Fibroblast of skin of right quadriceps (primary cell): ENCODE results near the gene C2orf42.
"Not testable (repeated sequence)": the region's sequence is repeated elsewhere in the genome, so short reads cannot be mapped to it uniquely, and the experiment has no call there.

ENCODE experiments used
- DNase-seq: peaks from one replicate; pipeline ENCODE4 v3.0.0-alpha.2; 2013

Gene C2orf42

DNA sequence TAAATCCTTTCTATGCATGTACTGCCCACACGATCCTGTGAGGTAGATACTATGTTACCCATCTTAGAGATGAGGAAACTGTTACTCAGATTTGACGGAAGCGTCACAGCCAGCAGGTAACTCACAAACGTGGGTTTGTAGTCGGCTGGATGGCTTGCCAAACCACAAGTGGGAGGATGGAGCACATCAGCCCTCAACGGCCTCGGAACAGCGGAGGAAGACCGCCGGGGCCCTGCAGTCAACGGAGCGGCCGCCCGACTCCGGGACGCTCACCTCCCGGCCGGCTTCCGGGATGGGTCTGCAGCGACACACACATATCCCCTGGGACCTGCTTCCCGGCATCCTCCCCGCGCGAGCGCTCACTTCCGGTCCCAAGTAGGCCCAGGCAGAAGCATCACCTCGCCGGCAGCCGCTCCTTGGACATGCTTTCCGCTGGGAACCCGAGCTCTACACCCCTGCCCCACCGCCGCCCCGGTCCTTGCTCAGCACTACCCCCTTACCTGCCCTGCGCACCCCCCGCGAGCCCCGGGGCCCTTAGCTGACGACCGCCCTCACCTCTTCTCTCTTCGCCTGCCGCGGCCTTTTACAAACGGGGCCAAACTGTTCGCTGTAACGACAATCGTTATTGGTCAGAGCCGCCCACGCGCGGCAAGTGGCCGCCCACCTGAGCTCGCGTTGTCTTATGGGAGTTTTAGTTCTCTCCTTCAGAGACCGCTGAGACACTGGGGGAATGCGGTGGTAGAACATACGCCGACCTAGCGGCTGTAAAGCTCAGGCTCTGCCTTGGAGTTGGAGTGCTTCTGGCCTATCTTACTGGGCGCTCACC lies at the start of gene C2orf42:
TSS of gene C2orf42 (minus strand) at position 602 of the 826 bp plus-strand sequence. CDS start 9,034 bp downstream, outside the sequence.
- DNase-seq: peak; percentile 98

DNA sequence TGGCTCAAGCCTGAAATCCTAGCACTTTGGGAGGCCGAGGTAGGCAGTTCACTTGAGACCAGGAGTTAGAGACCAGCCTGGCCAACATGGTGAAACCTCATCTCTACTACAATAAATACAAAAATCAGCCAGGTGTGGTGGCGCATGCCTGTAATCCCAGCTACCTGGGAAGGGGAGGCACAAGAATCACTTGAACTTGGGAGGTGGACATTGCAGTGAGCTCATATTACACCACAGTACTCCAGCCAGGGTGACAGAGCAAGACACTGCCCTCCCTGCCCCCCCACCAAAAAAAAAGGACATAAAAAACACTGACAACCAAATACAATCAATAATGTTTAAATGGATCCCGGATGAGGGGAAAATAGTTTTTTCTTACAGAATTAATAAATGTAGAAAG lies 49.8 kb upstream of the C2orf42 start:
- no peak for DNase-seq

GRCh38 chr2:70233926-70234325 lies 43.1 kb upstream of the C2orf42 start:
- DNase-seq: no peak

DNA sequence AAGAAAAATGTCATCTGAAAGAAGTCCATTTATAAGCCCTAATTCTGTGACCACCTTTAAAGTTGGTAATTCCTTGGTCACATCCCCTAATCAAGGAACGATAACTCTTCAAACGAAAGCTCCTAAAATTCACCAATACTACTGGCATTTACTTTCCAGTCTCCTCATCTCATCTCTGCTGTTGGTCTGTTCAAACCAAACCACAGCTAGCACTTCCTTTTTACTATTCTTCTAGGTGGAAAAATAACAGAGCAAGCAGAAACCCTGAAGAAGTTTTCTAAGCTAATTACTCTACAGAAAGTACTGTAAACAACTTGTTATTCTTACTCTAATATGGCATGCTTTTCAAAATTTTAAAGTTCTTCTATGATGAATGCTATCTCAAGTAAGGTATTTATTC lies 36.0 kb upstream of the C2orf42 start:
- no peak for DNase-seq

- DNase-seq: not testable (repeated sequence)
Observed at GRCh38 chr2:70223305-70223704, 32.5 kb upstream of the C2orf42 start.

- peak; percentile 95 for DNase-seq
Observed at GRCh38 chr2:70214953-70215549, 24.2 kb upstream of the C2orf42 start.

GRCh38 chr2:70214365-70214764 lies 23.5 kb upstream of the C2orf42 start:
- DNase-seq: no peak

GRCh38 chr2:70212298-70212932 lies 21.6 kb upstream of the C2orf42 start:
- peak; percentile 20 for DNase-seq

DNA sequence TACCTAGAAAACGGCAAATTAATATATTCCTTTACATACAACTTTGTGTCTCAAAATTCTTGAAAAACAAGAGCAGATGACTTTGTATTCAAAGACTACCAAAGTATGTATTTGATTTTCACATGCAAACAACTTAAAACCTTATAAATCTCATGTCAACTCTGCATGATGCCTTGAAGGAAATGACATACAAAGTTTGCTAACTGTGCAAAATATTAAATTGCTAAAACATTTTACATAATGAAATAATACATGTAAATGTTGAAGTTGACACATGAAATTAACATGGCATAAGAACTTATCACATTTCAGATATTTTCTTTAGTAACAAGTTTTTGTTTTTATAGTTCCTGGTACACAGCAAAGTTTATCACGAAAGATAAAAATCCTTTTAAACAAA lies 20.8 kb upstream of the C2orf42 start:
- no peak for DNase-seq

DNA sequence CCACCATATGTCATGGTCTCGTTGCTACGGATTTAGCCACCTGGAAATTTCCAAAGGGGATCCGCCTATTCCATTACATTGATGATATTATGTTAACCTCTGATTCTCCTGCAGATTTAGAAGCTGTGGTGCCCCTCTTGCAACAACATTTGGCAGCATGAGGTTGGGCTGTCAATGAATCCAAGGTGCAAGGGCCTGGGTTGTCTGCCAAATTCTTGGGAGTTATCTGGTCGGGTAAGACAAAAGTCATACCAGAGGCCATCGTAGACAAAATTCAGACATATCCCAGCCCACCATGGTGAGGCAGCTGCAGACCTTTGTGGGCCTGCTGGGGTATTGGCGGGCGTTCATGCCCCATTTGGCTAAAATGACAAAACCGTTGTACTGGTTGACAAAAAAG lies 13.6 kb upstream of the C2orf42 start:
- DNase-seq: no peak

DNA sequence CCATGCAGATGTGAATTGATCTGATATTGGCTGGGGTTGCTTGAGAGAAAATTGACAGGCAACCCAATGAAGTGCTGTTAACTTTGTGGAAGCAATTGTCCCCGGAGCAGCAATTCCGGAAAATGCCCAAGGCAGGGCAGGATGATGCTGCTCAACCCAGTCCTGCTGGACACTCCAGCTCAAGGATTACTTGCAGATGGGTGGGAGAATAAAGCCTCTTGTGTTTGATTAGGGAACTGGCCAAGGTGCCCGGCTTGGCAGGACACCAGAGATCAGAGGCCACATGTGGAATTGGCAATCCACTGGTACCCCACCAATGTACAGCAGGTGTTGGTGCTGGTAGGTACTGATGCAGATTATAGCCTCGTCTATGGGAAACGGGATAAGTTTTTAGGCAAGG lies 12.3 kb upstream of the C2orf42 start:
- DNase-seq: no peak

DNA sequence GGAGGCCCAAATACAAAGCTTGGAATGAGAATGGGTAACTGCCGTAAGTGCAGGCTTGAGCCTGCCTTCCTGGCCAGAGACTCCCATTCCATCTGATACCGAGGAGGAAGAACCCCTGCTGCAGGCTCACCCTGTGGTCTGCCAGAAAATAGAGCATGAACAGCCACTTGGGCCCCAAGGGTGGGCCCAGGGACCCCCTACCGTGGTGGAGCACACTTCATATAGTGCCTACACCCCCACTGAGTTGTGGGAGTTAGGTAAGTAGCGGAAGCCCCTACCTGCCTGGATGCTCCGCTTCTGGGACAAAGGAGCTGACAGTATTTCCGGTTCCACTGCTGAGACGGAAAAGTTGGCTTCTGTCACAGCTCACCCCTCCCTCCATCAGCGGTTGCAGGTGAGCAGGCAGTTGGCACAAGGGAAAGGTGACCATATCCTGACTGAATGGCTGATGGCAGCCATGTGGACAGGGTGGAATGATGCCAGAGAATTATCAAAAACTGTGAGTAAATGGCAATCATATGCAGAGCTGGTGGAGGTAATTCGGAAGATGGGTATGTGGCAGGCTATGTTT lies 11.5 kb upstream of the C2orf42 start:
- DNase-seq: no peak

GRCh38 chr2:70201831-70202230 lies 11.0 kb upstream of the C2orf42 start:
- no peak for DNase-seq

DNA sequence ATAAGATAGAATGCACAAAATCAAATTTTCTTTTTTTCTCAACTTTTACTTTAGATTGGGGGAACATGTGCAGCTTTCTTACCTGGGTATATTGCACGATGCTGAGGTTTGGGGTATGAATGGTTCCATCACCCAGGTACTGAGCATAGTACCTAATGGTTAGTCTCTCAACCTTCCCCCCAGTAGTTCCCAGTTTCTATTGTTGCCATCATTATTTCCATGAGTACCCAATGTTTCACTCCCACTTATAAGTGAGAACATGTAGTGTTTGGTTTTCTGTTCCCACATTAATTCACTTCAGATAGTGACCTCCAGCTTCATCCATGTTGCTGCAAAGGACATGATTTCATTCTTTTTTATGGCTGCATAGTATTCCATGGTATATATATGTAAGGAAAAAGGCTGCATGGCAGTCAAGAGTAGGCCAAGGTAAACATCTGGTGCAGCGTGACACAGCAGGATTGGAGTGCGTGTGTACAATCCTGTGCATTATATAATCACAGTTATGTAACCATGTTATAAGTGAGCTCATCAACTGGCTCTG lies 10.5 kb upstream of the C2orf42 start:
- no peak for DNase-seq

DNA sequence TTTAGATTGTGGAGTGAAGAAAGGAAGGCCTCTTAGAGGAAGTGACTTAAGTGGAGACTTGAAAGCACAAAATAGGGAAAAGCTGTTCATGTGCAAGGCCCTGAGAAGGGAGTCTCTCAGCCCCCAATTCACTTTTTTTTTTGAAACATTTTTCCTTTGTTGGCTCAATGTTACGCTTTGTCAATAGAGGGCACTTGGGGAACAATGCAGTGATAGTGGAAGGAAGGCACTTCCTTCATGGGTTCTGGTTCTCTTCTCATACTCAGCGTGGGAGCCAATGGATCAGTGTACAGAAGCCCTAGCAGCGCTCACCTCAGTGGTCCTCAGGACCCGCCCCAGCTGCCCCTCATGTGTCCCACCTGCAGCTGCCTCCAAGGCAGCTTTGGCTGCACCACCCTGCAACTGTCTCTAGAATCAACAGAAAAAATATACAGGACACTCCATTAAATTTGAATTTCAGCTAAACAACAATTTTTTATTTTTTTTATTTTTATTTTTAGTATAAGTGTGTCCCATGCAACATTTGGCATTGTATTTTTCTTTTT lies 8.6 kb upstream of the C2orf42 start:
- DNase-seq: no peak

DNA sequence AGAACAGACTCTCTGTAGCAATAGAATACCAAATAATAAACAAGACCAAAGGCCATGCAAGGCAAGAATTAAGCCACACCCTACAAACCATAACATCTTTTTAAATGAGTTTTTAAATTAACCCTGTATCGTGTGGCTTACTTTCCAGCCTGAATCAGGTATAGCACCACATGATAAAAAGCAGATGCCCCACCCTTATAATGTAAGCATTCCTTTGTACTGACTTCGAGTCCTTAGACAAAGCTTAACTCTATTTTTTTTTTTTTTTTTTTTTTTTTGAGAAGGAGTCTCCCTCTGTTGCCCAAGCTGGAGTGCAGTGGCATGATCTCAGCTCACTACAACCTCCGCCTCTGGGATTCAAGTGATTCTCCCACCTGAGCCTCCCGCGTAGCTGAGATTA lies 1.7 kb upstream of the C2orf42 start:
- DNase-seq: no peak

DNA sequence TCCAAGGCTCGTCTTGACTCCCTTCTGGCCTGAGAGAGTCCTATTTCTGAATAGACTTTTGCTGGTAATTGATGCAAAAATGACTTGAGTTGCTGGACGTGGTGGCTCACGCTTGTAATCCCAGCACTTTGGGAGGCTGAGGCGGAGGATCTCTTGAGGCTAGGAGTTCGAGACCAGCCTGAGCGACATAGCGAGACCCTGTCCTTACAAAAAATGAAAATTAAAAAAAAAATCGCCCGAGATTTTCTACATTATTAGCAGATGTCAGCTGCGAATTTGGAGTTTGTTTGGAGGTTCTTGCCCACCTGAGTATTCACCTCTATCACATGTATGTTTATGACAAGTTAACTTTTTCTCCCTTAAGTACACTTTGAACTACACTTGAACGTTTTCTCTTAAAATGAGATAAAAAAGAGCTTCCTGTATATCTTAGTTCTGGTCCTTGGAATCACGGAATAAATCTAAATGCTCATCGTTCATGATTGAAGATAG lies 471 bp upstream of the C2orf42 start:
- DNase-seq: no peak

DNA sequence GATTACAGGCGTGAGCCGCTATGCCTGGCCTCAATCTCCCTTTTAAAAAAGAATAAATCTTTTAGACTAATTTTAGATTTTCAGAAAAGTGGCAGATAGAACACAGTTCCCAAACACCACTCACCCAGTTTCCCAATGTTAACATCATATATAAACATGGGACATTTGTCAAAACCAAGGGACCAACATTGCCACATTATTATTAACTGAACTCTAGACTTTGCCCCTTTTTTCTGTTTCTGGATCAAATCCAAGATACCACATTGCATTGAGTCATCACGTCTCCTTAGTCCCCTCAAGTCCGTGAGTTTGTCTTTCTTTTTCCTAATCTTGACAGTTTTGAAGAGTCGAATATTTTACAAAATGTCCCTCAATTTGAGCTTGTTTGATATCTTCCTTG lies 2.4 kb downstream of the C2orf42 start:
- no peak for DNase-seq

- DNase-seq: not testable (repeated sequence)
Observed at GRCh38 chr2:70187170-70187569, 3.6 kb downstream of the C2orf42 start.

- DNase-seq: no peak
Observed at GRCh38 chr2:70182689-70183088, 8.1 kb downstream of the C2orf42 start.

DNA sequence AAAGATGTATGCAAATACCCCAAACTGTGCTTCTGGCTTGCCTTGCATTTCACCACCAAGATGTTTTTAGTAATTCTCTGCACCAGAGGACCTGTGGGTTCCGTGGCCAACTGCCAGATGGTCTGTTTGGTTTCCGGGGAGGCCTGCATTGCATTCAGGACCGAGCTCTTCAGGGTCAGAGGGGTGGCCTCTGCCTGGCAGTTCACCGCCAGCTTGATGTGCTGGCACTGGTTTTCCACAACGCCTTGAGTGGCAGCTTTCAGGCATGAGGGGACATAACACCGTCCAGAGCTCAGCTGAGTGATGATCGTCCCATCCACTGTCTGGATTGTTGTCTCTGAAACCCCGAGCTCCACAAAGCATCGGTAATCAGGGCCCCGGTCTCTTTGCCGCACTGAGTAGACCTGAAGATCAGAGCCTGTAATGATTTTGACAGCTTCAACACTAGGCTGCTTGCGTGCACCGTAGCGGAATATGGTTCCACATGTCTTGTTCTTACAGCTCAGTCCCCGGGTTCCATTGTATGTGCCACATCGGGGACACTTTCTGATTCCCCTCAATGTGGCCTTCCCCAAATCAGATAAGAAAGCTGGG lies 9.4 kb downstream of the C2orf42 start:
- DNase-seq: no peak

DNA sequence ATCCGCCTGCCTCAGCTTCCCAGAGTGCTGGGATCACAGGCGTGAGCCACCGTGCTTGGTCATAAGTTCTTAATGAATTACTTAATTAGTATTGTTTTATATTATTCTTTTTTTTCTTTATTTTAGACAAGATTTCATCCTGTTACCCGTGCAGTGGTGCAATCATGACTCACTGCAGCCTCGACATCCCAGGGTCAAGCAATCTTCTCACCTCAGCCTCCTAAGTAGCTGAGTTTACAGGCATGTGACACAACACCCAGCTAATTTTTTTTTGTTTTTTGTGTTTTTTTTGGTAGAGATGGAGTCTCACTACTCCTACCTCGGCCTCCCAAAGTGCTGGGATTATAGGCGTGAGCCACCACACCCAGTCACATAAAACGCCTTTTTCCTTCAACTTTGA lies 17.3 kb downstream of the C2orf42 start:
- DNase-seq: no peak
